Body of pancreas (tissue), 4 donors: Measurements from ENCODE around the gene KRT15.

Experiments
- CTCF ChIP-seq, 7 experiments: fragments of 450-650 bp in 4 of 7; fragments of 200-600 bp in 3 of 7; sonication (generic) in 3 of 7; IDR thresholded peaks; one replicate each; pipeline ENCODE4 v1.5.1; 2016 to 2019; ENCODE audit warnings: antibody characterized with exemption in 7 of 7
- POLR2A ChIP-seq, 3 donors: fragments of 450-650 bp; IDR thresholded peaks; one replicate each; pipeline ENCODE4 v1.6.1; 2016; ENCODE audit warnings: antibody characterized with exemption in 3 of 3, mild to moderate bottlenecking in 2 of 3

- no peak for TF ChIP-seq CTCF (IDR thresholded peaks at IDR 0.05)
- no peak for TF ChIP-seq POLR2A (IDR thresholded peaks at IDR 0.05)
These were observed 2.4 kb downstream of the KRT15 start for GRCh38 chr17:41516147-41516829.
